Ramos (cell line): ENCODE data around the gene PGGHG.
"Not testable (repeated sequence)": the region's sequence is repeated elsewhere in the genome, so short reads cannot be mapped to it uniquely, and the experiment has no call there.

ENCODE experiments used
- in situ Hi-C: fragments of 300-500 bp; cut with MboI; formaldehyde crosslinking; loops from one replicate; pipeline ENCODE4 v1.14.3; 2022; ENCODE audit warnings: low sequenced_read_pairs; ENCODE audit not compliant: unreplicated experiment

The PGGHG gene

DNA sequence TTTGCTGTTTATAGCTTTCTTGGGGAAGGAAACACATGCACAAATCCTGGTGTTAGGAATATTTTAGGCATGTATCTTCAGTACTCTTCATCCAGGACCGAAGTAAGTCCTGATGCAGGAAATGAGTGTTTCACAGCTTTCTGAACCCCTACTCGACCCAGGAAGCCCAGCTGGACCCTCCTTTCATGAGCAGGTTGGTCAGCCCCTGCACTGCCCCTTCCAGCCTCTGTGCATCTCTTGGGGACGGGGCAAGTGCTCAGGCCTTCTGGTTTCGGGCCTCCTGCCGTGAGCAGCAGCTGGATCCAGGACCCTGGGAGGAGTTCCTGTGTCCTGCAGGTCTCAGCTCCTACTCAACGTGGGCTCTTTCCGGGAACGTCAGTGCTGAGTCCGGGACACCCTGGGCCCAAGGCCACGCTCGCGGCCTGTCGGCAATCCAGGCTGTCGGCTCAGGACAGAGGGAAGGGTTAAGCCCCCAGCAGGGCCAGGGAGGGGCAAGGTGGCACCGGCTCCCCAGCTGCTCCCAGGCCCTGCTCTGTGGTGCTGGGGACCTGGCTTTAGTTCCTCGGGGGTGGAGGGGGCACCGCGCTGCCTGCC is 21.1 kb downstream of the PGGHG start:
- in situ Hi-C loops = not testable (repeated sequence)

DNA sequence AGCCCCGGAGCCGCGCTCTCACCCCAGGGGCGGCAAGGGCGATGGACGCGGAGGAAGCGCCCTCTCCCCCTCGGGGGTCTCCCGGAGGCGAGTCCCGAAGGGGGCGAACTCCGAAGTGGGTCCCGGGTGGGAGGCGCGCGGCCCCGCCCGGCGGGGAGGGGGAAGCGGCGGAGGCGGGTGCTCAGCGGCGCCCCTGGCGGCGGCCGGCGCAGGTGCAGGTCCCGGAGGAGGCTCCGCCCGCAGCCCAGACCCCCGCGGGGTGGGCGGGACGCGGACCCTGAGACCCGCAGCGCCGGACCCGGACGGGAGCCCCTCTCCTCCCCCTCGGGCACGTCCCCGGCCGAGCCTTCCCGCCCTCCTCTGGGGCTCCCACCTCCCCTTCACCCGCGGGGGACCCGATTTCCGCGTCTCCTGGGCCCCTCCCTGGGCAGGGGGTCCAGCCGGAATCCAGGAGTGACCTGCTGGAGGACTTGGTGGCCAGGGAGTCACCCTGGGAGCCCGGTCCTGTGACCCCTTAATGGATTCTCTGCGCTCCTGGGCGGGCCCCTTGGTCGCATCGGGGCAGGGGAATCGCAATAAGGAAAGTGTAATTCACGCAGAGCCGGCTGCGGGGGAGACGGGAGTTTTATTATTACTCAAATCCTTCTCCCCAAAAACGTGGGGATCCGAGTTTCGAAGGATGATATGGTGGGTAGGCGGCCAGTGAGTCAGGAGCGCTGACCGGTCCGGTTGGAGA is 22.3 kb downstream of the PGGHG start:
- in situ Hi-C loops = not testable (repeated sequence)

- in situ Hi-C loops = no loop called here
Observed at GRCh38 chr11:312092-312816, 23.3 kb downstream of the PGGHG start.

DNA sequence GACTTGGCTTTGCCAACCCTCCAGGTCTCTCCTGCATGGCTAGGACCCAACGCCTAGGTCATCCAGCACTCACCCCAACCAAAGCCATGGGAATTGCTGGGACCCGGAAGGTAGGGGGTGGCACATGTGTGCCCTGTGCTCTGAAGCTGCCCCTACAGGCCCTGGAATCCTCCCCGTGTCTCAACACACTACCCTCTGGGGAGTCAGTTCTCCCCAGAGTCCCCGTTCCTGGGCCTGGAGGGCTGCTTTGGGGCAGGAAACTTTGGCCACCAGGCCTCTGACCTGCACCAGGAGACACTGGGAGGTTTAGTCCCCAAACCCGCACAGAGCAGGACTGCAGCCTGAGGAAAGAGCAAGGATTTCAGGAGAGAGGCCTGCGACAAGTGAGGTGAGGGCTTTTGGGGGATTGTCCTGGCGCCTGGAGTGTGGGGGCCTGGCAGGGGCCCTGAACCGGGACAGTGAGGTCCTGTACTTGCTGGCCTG is 24.4 kb downstream of the PGGHG start:
- in situ Hi-C loops = no loop called here

GRCh38 chr11:313787-314553 is 25.0 kb downstream of the PGGHG start, which contains the start of gene IFITM1:
IFITM1 (plus strand) TSS chr11:314040; CDS start chr11:314171, 131 bp downstream.
- in situ Hi-C loops = no loop called here

DNA sequence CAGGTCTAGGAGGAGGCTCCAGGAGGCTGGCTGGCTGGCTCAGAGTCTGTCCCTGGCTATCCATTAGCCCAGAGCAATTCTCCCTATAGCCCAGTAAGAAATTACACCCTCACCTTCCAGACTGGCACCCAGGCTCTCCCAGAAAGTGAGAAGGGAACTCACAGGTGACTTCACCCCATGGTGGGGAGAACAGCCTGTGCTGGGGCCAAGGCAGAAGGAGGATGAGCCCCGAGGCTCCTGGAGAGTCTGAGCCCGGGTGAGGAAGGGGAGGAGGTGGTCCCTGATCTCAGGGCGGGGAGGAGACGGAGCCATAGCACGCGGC is 25.6 kb downstream of the PGGHG start:
- in situ Hi-C loops = not testable (repeated sequence)

- in situ Hi-C loops = no loop called here
Observed at GRCh38 chr11:315051-315481, 26.1 kb downstream of the PGGHG start.

- in situ Hi-C loops = no loop called here
Observed at GRCh38 chr11:315516-315994, 26.6 kb downstream of the PGGHG start.

GRCh38 chr11:316031-316701 is 27.2 kb downstream of the PGGHG start:
- in situ Hi-C loops = no loop called here

DNA sequence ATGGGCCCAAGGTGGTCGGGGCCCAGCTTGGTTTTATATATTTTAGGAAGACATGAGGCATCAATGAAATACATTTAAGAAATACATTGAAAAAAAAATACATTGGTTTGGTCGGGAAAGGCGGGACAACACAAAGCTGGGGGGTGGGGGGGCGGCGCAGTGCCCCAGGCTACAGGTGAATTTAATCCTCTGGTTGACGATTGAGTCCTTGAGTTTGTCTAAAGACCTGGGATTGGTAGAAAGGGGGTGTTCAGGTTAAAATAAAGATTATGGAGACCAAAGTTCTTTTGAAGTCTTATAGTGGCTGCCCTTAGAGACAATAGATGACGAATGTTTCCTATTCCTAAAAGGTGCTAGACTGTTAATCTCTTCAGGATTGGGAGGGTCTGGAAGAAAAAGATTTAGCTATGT is 28.0 kb downstream of the PGGHG start:
- in situ Hi-C loops = no loop called here

GRCh38 chr11:317668-318404 is 28.9 kb downstream of the PGGHG start:
- in situ Hi-C loops = not testable (repeated sequence)

GRCh38 chr11:318405-319120 is 29.6 kb downstream of the PGGHG start:
- in situ Hi-C loops = not testable (repeated sequence)

GRCh38 chr11:319121-319887 is 30.4 kb downstream of the PGGHG start:
- in situ Hi-C loops = not testable (repeated sequence)

- in situ Hi-C loops = not testable (repeated sequence)
Observed at GRCh38 chr11:319888-320273, 31.0 kb downstream of the PGGHG start.

GRCh38 chr11:324156-324555 is 35.2 kb downstream of the PGGHG start:
- in situ Hi-C loops = no loop called here

DNA sequence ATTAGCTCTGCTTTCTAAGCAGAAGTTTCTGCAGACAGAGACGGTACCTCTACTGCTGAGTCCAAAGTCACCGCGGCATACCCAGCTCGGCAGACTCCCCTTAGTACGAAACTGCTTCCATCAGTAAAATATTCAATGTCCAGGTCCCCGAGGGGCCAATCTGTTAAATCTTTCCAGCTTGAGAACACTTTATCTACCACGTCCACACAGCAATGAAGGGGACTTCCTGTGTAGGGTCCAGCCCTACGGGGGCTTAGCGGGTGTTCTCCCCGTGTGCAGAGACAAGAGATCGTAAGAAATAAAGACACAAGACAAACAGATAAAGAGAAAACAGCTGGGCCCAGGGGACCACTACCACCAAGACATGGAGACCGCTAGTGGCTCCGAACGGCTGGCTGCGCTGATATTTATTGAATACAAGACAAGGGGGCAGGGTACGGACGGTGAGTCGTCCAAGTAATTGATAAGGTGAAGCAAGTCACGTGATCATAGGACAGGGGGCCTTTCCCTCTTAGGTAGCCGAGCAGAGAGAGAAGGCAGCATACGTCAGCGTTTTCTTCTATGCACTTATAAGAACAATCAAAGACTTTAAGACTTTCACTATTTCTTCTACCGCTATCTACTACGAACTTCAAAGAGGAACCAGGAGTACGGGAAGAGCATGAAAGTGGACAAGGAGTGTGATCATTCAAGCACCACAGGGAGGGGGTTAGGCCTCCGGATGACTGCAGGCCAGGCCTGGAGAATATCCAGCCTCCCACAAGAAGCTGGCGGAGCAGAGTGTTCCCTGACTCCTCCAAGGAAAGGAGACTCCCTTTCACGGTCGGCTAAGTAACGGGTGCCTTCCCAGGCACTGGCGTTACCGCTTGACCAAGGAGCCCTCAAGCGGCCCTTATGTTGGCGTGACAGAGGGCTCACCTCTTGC is 35.9 kb downstream of the PGGHG start:
- in situ Hi-C loops = not testable (repeated sequence)
